GM23338 (cell line): ENCODE measurements around the gene PDE2A. TPM values are rescaled to one million over a fixed set of nuclear protein-coding genes. Genes with fewer than 3 reads are reported as not detected.

Experiments
- ATAC-seq: fragments of 200-7000 bp; cut with Tn5 transposase; 3 replicates; pipeline ENCODE4 v1.9.1; 2020
- DNase-seq: peaks from one replicate; pipeline ENCODE4 v3.0.0-alpha.2; 2015; ENCODE audit warnings: low spot score
- H2AFZ ChIP-seq: fragments of 200-600 bp; sonication (generic); 2 replicates; pipeline ENCODE4 v1.8.0; 2016; ENCODE audit warnings: antibody characterized with exemption, mild to moderate bottlenecking, moderate library complexity
- H3F3A ChIP-seq: fragments of 200-600 bp; sonication (generic); replicated peaks from 2 replicates; pipeline ENCODE4 v1.8.0; 2017; ENCODE audit warnings: antibody characterized with exemption, mixed run types, low read depth
- H3K27ac ChIP-seq: fragments of 200-600 bp; sonication (generic); 2 replicates; pipeline ENCODE4 v1.6.1; 2016; ENCODE audit warnings: low read depth
- H3K27me3 ChIP-seq: fragments of 200-600 bp; sonication (generic); 2 replicates; pipeline ENCODE4 v1.8.0; 2016; ENCODE audit warnings: mild to moderate bottlenecking, mixed run types, moderate library complexity; ENCODE audit not compliant: insufficient read depth
- H3K36me3 ChIP-seq: fragments of 200-600 bp; sonication (generic); 2 replicates; pipeline ENCODE4 v1.8.0; 2016; ENCODE audit warnings: mild to moderate bottlenecking; ENCODE audit not compliant: insufficient read depth
- H3K4me1 ChIP-seq: fragments of 200-600 bp; sonication (generic); 2 replicates; pipeline ENCODE4 v1.8.0; 2016; ENCODE audit warnings: mild to moderate bottlenecking, moderate library complexity; ENCODE audit not compliant: insufficient read depth
- H3K4me2 ChIP-seq: fragments of 200-600 bp; sonication (generic); 2 replicates; pipeline ENCODE4 v1.7.1; 2017; ENCODE audit warnings: mixed run types
- H3K4me3 ChIP-seq: fragments of 200-600 bp; sonication (generic); 2 replicates; pipeline ENCODE4 v1.6.1; 2016; ENCODE audit warnings: mixed run types
- H3K79me2 ChIP-seq: fragments of 200-600 bp; sonication (generic); replicated peaks from 2 replicates; pipeline ENCODE4 v1.8.0; 2017; ENCODE audit warnings: mild to moderate bottlenecking; ENCODE audit not compliant: insufficient read depth
- H3K9me2 ChIP-seq: fragments of 200-600 bp; sonication (generic); 2 replicates; pipeline ENCODE4 v1.8.0; 2017; ENCODE audit not compliant: insufficient read depth
- H4K20me1 ChIP-seq: fragments of 200-600 bp; sonication (generic); replicated peaks from 2 replicates; pipeline ENCODE4 v1.8.0; 2017; ENCODE audit warnings: mild to moderate bottlenecking; ENCODE audit not compliant: insufficient read depth
- H3K27ac Mint-ChIP-seq: 2 replicates; pipeline ENCODE4 v1.8.0; 2020; ENCODE audit warnings: inconsistent platforms, mild to moderate bottlenecking, moderate library complexity, mixed read lengths
- H3K27me3 Mint-ChIP-seq: 3 replicates; pipeline ENCODE4 v1.8.0; 2022; ENCODE audit warnings: low read depth, mild to moderate bottlenecking, moderate library complexity, mixed read lengths, inconsistent platforms; ENCODE audit not compliant: insufficient read depth, poor library complexity
- H3K36me3 Mint-ChIP-seq: 3 replicates; pipeline ENCODE4 v1.8.0; 2021; ENCODE audit warnings: low read depth, mild to moderate bottlenecking, inconsistent platforms, moderate library complexity, mixed read lengths
- H3K4me1 Mint-ChIP-seq: 3 replicates; pipeline ENCODE4 v1.8.0; 2020; ENCODE audit warnings: mild to moderate bottlenecking, inconsistent platforms, mixed read lengths
- H3K4me3 Mint-ChIP-seq: 3 replicates; pipeline ENCODE4 v1.8.0; 2021; ENCODE audit warnings: moderate library complexity, mild to moderate bottlenecking, inconsistent platforms, mixed read lengths
- H3K9me3 Mint-ChIP-seq: 3 replicates; pipeline ENCODE4 v1.8.0; 2020; ENCODE audit warnings: moderate library complexity, mild to moderate bottlenecking, inconsistent platforms, mixed read lengths
- CTCF ChIP-seq, 2 experiments: fragments of 200-600 bp in 1 of 2; sonication (generic) in 1 of 2; conservative IDR thresholded peaks; 2 replicates each; pipeline versions ENCODE4 v1.5.1 to v1.6.1; 2016 to 2017; ENCODE audit warnings: antibody characterized with exemption in 2 of 2, low read depth in 2 of 2, mild to moderate bottlenecking in 2 of 2, moderate library complexity in 1 of 2
- ETS1 ChIP-seq: IDR thresholded peaks from 2 replicates; pipeline ENCODE4 v1.6.1; 2016; ENCODE audit warnings: antibody characterized with exemption
- EZH2 ChIP-seq: fragments of 200-600 bp; sonication (generic); IDR thresholded peaks from one replicate; pipeline ENCODE4 v1.8.0; 2017; ENCODE audit warnings: antibody characterized with exemption, mild to moderate bottlenecking, low read depth; ENCODE audit not compliant: unreplicated experiment
- EZH2phosphoT487 ChIP-seq: fragments of 200-600 bp; sonication (generic); IDR thresholded peaks from one replicate; pipeline ENCODE4 v1.8.1; 2018; ENCODE audit warnings: antibody characterized with exemption; ENCODE audit not compliant: unreplicated experiment
- JUNB ChIP-seq: IDR thresholded peaks from one replicate; pipeline ENCODE4 v1.6.1; 2016; ENCODE audit warnings: antibody characterized with exemption; ENCODE audit not compliant: unreplicated experiment
- NANOG ChIP-seq: IDR thresholded peaks from 2 replicates; pipeline ENCODE4 v1.6.1; 2016; ENCODE audit warnings: antibody characterized with exemption, borderline replicate concordance
- POLR2AphosphoS5 ChIP-seq: IDR thresholded peaks from 2 replicates; pipeline ENCODE4 v1.6.1; 2016; ENCODE audit warnings: antibody characterized with exemption, low read depth
- STAT1 ChIP-seq: IDR thresholded peaks from one replicate; pipeline ENCODE4 v1.6.1; 2016; ENCODE audit warnings: antibody characterized with exemption; ENCODE audit not compliant: unreplicated experiment
- ZNF114 ChIP-seq: fragments of 250-450 bp; sonication (Bioruptor Pico); IDR thresholded peaks from 2 replicates; pipeline ENCODE4 v1.5.0; 2020; ENCODE audit warnings: mild to moderate bottlenecking, moderate library complexity
- polyA plus RNA-seq: library from polyadenylated mRNA; unstranded; fragments of >200 nt; fragmentation: Nextera tagmentation; extraction: Ambion mirVana; gene quantifications from 2 replicates; pipeline ENCODE4 v1.2.1, GENCODE V29; 2016
- total RNA-seq: library from RNA; depleted of rRNA; stranded (reverse); fragments of >200 nt; shearing (Covaris generic); gene quantifications from 2 replicates; pipeline ENCODE4 v1.2.3, GENCODE V29; 2014

Gene PDE2A
- total and polyA plus RNA-seq, 2 experiments from 2014 or later, result 4.3 to 16.2 TPM

GRCh38 chr11:72629266-72629665 lies 45.0 kb downstream of the PDE2A start:
- no peaks in the 10 kb centered on the region for H3K9me3 Mint-ChIP-seq
- H3K27me3 Mint-ChIP-seq, result peaks cover 22% of the 10 kb centered on the region
- Histone ChIP-seq H4K20me1 (no peaks in the 10 kb centered on the region), H3K27ac (no peak overlapping the region), H3K4me1 (no peaks in the 10 kb centered on the region), H3K79me2 (no peaks in the 10 kb centered on the region), H3K9me2 (no peaks in the 10 kb centered on the region), H3K36me3 (no peaks in the 10 kb centered on the region), H3K4me3 (no peak overlapping the region), H3F3A (no peaks in the 10 kb centered on the region), H3K4me2 (no peak overlapping the region), H3K27me3 (no peaks in the 10 kb centered on the region), H2AFZ (no peak overlapping the region)
- no peak for DNase-seq
- H3K27ac Mint-ChIP-seq, result no peak overlapping the region
- H3K4me1 Mint-ChIP-seq, result peaks cover 17% of the 10 kb centered on the region
- no peaks in the 10 kb centered on the region for H3K36me3 Mint-ChIP-seq
- H3K4me3 Mint-ChIP-seq, result no peak overlapping the region
- TF ChIP-seq ETS1 (no peak), CTCF (conservative IDR thresholded peaks at IDR 0.05; ENCODE audit: low read depth in 2 of 2) (no peak), EZH2phosphoT487 (no peak)
- no peak for ATAC-seq

GRCh38 chr11:72627594-72628281 lies 46.5 kb downstream of the PDE2A start:
- H3K9me2 ChIP-seq, result no peaks in the 10 kb centered on the region
- H3K4me1 ChIP-seq, result no peaks in the 10 kb centered on the region
- H3K4me2 ChIP-seq, result no peak overlapping the region
- no peak for DNase-seq
- no peaks in the 10 kb centered on the region for H3K36me3 ChIP-seq
- H3K4me3 ChIP-seq, result no peak overlapping the region
- H3K36me3 Mint-ChIP-seq, result no peaks in the 10 kb centered on the region
- H3K27me3 ChIP-seq, result no peaks in the 10 kb centered on the region
- H3K79me2 ChIP-seq, result no peaks in the 10 kb centered on the region
- no peak for TF ChIP-seq JUNB
- peaks cover 12% of the 10 kb centered on the region for H3K4me1 Mint-ChIP-seq
- H3K27ac ChIP-seq, result no peak overlapping the region
- no peak overlapping the region for H2AFZ ChIP-seq
- no peaks in the 10 kb centered on the region for H4K20me1 ChIP-seq
- no peak for ATAC-seq
- H3K9me3 Mint-ChIP-seq, result no peaks in the 10 kb centered on the region
- H3K4me3 Mint-ChIP-seq, result no peak overlapping the region
- H3K27me3 Mint-ChIP-seq, result peaks cover 20% of the 10 kb centered on the region
- H3F3A ChIP-seq, result no peaks in the 10 kb centered on the region
- H3K27ac Mint-ChIP-seq, result no peak overlapping the region

- no peaks in the 10 kb centered on the region for H3K36me3 ChIP-seq
- no peaks in the 10 kb centered on the region for H3K79me2 ChIP-seq
- H3K27ac ChIP-seq, result no peak overlapping the region
- H4K20me1 ChIP-seq, result no peaks in the 10 kb centered on the region
- peak; percentile 20; the same call in 2 of the 3 replicates for ATAC-seq
- H3K4me3 ChIP-seq, result no peak overlapping the region
- no peaks in the 10 kb centered on the region for H3F3A ChIP-seq
- H3K27ac Mint-ChIP-seq, result no peak overlapping the region
- peaks cover 17% of the 10 kb centered on the region for H3K27me3 Mint-ChIP-seq
- no peaks in the 10 kb centered on the region for H3K4me1 ChIP-seq
- no peaks in the 10 kb centered on the region for H3K9me3 Mint-ChIP-seq
- peaks cover 7% of the 10 kb centered on the region for H3K4me1 Mint-ChIP-seq
- no peak for DNase-seq
- H3K27me3 ChIP-seq, result no peaks in the 10 kb centered on the region
- no peaks in the 10 kb centered on the region for H3K36me3 Mint-ChIP-seq
- no peak overlapping the region for H3K4me3 Mint-ChIP-seq
- H3K9me2 ChIP-seq, result no peaks in the 10 kb centered on the region
- H3K4me2 ChIP-seq, result no peak overlapping the region
- H2AFZ ChIP-seq, result no peak overlapping the region
- TF ChIP-seq EZH2, result no peak
- TF ChIP-seq JUNB, result no peak
- TF ChIP-seq ZNF114 (CRISPR knock-in tag), result no peak
- no peak for TF ChIP-seq NANOG
- no peak for TF ChIP-seq ETS1
- TF ChIP-seq STAT1, result no peak
- no peak for TF ChIP-seq EZH2phosphoT487
- no peak for TF ChIP-seq CTCF (conservative IDR thresholded peaks at IDR 0.05; ENCODE audit: low read depth in 2 of 2)
- no peak for TF ChIP-seq POLR2AphosphoS5
These were observed 47.7 kb downstream of the PDE2A start for GRCh38 chr11:72626414-72626936.
